NCI-H748 (cell line): ENCODE data around the gene C22orf31.
"Not testable (repeated sequence)": the region's sequence is repeated elsewhere in the genome, so short reads cannot be mapped to it uniquely, and the experiment has no call there.

Experiments
- DNase-seq: peaks from one replicate; lab custom pipeline; 2025; ENCODE audit not compliant: unreplicated experiment; lab: John Stamatoyannopoulos, UW

Gene C22orf31

DNA sequence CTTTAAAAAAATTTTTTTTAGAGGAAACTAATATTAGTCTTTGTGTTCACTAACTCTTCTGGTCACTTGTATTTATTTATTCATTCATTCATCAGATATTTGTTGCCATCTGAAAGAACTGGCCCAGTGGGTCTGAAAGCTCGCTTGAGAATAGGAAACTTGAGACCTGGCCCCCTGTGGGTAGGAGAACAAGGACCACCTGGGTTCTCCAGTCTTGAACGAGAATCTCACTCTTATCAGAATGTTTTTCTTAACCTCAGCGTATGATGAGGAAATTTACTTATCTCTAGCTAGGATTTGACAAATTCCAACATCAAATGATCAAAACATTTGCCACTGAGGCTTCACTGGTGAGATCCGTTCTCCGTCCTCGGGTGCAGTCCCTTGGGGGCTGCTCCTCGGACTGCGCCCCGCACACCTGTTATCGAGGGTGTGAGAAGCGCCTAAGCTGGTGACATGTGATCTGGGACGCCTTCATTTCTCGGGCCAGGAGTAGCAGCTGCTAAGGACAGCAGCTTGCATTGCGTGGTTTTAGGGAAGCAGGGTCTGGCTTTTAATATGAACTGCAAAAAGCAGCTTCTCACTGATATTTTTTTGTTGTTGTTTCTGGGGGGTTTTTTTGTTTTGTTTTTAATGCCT, 6.3 kb downstream of the C22orf31 start:
- no peak for DNase-seq

DNA sequence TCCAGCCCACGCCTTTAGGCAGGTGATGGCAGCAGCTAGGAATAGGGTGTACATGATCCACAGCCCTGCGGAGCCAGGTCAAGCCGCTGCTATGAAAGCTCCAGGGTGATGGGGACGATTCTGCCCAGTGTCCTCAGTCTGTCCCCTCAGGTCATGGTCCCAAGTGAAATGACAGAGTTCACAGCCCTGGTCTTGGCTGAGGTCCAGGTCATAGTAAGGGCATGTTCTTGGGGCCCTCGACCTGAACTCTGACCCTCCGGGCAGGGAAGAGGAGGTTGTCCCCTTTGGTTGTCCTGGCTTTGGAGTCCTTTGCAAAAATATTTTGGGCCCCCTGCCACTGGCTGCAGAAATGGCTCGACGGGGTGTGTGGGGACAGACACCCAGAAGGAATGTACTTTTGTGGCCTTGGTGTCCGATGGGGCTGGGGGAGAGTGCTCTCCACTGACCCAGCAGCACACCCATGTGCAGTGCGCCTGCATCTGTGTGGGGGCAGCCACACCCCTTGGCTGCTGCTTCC, 7.3 kb downstream of the C22orf31 start:
- DNase-seq, result no peak

DNA sequence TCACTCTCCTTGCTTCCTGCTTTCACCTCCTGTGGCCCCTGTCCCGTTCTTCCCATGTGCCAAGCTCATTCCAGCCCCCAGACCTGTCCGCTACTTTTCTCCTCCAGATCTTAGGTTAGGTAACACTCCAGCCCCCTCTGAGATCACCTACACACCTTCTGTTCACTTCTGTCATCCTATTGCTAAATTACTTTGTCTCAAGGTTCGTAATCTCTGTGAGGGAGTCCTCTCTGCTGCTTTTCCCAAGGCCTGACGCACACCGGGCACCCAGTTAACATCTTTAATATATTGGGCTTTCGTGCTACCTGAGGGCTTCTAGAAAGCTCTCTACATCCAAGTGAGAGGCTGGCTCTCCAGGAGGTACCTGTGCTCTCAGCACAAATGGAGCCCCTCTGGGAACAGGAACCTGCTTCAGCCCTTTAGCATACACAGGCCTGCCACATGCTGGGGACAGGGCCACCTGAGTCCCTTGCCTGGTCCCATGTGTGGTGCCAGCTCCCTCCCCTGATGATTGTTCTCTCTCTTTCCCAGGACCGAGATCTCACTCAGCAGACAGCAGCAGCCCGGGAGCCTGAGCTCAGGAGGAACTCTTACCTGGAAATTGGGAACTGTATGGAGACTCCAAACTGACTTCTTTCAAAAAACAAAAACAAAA, 8.5 kb downstream of the C22orf31 start:
- no peak for DNase-seq

DNA sequence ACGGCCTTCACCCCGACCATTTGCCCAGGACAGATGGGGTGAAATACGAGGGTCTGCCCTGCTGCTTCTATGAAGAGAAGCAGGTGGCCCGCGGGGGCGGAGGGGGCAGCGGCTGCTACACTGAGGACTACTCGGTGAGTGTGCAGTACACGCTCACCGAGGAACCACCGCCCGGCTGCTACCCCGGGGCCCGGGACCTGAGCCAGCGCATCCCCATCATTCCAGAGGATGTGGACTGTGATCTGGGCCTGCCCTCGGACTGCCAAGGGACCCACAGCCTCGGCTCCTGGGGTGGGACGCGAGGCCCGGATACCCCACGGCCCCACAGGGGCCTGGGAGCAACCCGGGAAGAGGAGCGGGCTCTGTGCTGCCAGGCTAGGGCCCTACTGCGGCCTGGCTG, 11.2 kb downstream of the C22orf31 start:
- DNase-seq, result no peak

DNA sequence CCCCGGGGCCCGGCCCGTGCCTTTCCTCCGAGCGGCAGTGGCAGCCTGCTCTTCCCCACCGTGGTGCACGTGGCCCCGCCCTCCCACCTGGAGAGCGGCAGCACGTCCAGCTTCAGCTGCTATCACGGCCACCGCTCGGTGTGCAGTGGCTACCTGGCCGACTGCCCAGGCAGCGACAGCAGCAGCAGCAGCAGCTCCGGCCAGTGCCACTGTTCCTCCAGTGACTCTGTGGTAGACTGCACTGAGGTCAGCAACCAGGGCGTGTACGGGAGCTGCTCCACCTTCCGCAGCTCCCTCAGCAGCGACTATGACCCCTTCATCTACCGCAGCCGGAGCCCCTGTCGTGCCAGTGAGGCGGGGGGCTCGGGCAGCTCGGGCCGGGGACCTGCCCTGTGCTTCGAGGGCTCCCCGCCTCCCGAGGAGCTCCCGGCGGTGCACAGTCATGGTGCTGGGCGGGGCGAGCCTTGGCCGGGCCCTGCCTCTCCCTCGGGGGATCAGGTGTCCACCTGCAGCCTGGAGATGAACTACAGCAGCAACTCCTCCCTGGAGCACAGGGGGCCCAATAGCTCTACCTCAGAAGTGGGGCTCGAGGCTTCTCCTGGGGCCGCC, 11.9 kb downstream of the C22orf31 start:
- DNase-seq, result no peak

DNA sequence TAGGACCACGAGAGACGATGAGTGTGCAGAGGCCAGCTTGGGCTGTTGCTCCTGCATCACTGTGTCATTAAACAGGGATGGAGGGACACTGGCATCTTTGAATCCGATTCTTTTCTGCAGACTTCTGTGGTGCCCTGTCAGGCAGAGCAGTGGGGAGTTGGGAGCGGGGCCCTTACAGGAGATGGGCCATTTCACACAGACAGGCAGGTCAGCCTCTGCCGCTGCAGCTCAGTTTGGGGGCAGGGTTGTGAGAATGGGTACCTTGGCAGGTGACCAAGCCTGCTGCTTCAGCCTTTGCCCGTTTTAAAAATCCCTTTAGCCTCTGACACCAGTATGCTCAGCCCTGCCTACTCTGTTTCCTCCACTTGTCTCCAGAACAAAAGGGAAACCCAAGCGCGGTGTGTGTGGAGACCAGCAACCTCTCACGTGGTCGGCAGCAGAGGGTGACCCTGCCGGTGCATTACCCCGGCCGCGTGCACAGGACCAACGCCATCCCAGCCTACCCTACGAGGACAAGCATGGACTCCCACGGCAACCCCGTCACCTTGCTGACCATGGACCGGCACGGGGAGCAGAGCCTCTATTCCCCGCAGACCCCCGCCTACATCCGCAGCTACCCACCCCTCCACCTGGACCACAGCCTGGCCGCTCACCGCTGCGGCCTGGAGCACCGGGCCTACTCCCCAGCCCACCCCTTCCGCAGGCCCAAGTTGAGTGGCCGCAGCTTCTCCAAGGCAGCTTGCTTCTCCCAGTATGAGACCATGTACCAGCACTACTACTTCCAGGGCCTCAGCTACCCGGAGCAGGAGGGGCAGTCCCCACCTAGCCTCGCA, 12.6 kb downstream of the C22orf31 start:
- DNase-seq, result no peak

DNA sequence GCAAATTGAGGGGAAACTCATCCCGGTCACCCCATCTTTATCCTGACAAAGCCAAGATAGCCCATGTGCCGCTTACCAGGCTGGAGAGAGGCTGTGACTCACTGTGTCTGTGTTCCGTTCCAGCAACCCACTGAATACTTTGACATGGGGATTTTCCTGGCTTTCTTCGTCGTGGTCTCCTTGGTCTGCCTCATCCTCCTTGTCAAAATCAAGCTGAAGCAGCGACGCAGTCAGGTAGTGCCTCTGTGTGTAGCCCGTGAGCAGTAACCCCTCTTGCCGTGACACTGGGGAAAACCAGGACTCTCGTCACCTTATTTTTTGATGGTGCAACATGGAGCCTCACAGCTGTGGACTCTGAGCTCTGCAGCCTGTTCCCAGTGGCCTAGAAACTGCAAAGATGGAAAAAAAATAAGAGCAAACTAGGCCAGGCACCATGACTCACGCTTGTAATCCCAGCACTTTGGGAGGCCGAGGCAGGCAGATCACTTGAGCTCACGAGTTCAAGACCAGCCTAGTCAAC, 16.9 kb downstream of the C22orf31 start:
- DNase-seq, result no peak

DNA sequence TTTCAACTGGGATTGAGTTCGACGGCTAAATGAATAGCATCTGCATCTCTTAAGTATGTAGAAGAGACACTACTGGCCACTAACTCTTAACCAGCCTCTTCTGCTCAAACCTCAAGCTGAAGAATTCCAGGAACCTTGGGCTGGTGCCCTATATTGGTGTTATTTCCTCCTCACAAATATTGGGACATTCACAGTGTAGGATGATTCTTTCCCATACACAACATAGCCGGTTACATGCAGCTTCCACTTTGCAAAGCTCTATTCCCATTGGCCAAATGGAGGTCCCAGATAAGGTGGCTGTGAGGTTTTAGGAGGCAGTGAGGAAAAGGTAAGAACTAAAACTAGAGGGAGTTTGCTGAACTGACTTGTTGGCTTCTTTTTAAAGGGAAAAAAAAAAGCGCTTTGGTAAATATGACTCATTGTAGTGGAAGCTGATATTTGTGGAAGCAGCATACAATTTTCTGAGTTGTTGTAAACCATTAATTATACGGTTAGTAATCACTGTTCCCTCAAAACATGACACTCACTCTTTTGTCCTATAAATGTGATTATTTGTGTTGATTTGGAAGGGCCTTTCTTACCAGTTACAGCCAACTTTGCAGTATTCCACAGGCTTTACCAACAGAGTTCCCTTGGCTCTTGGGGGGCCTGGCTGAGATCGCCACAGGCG, 17.6 kb downstream of the C22orf31 start:
- no peak for DNase-seq

DNA sequence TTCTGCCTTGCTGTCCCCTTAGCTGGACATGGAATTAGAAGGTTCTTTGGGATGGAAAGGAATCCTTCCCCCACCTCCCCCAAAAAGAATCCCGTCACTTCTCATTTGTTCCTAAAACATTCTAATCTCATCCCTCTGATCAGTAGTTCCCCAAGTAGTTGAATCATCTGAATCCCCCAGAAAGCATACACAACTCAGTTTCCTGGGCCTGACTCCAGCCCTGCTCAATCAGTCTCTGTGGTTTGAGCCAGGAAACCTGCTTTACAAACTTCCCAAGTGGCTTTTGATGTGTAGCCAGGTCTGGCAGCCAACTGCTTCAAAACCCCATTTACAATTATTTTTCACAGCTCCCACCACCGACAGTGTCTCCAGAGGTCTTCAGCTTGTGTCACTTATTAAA, 20.2 kb downstream of the C22orf31 start:
- no peak for DNase-seq

DNA sequence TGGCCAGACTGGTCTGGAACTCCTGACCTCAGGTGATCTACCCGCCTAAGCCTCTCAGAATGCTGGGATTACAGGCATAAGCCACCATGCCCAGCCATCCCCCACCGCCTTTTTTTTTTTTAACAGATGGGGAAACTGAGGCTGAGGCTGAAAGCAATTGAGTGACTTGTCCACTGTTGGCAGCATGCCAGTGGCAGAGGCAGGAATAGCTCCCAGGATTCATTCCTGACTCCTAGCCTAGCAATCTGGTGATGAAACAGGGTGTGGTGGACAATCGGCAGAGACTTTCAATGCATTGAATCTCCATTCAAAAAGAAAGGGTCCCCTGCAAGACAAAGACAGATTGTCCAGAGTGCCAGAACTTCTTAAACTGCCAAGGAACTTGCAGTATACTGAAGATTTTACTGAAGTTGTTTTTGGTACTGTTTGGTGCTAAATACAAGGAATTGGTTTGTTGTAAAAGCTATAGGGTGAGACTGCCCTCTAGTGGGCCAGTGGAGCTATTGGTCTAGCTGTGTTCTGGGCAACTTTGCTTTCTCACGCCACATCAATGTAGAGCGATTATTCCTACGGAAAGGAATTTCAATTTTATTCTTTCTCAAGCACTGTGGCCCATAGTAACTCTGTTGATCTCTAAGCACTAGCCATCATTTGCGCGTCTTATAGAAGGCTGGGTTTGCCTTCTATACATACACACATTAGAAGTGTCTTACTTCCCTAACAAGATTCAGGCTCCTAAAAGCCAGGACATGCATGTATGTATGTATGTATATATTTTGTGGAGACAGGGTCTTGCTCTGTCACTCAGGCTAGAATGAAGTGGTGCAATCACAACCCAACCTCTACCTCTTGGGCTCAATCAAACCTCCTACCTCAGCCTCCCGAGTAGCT, 21.0 kb downstream of the C22orf31 start:
- peak; percentile 45 for DNase-seq

DNA sequence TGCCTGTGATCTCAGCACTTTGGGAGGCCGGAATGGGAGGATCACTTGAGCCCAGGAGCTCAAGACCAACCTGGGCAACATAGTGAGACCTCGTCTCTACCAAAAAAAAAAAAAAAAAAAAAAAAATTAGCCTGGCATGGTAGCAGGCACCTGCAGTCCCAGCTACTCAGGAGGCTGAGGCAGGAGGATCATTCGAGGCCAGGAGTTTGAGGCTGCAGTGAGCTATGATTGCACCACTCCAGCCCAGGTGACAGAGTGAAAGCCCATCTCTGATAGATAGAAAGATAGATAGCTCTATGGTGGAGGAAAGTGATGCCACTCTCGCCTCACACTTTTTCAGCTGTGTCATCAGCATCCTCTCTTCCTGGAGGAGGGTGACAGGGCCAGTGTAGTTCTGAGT, 21.9 kb downstream of the C22orf31 start:
- not testable (repeated sequence) for DNase-seq

DNA sequence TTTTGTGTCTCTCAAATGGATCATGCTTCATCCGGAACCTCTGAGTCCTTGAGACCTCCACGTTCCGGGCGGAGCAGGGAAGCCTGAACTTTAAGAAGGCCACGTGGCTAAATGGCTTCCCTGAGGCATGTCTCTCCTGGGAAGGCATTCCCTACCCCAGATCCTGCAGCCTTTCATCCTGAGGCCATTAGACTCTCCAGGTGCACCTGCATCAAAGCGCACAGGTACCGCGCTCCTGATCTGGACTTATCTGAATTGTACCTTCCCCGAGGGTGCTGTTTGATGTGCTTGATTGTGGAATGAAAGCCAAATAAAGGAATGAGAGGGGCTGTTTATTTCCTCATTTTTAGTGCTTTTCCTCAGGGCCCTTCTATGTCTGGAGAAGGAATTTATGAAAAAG, 22.5 kb downstream of the C22orf31 start:
- DNase-seq, result no peak

DNA sequence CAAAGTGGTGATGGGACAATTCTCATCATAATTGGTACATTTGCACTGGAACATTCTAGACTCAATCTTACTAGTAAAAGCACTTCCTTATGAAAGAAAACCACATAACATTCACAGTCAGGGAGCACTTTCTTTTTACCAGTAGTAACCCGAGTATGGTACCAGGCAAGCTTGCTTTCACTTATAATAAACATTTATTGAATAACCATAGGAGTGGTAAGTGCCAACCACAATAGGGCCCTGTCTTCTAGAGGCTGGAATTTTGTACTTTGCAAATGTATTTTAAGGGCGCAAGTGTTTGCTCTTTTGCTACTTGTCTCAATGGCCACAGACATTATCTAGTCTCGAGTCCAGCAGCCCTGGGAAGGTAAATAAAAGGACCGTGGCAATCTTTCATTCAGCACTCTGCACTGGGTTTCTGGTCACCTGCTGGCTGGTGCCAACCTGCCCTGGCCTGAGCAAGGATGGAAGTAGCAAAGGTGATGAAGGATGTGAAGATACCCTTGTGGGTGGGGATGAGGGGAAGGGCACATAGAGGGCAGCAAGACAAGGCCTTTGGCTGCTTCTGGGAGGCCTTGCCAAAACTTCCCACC, 24.2 kb downstream of the C22orf31 start:
- DNase-seq, result no peak

DNA sequence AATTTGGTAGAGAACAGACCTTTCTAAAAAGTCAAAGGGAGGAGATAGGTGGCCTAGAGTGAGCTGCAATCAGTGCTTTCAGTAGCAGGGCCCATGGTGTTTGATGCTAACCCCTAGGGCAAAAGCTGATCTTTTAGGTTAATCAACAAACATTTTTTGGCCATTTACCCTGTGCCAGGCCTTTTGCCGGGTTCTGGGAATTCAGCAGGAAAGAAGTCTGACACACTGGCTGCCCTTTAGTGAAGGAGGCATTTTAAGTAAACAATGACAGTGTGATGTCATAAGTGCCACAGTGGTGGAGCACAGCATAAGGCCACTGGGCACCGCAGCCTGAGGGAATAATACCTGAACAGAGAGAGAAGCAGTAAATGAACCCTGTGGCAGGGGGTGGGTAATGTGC, 29.0 kb downstream of the C22orf31 start:
- DNase-seq, result no peak

DNA sequence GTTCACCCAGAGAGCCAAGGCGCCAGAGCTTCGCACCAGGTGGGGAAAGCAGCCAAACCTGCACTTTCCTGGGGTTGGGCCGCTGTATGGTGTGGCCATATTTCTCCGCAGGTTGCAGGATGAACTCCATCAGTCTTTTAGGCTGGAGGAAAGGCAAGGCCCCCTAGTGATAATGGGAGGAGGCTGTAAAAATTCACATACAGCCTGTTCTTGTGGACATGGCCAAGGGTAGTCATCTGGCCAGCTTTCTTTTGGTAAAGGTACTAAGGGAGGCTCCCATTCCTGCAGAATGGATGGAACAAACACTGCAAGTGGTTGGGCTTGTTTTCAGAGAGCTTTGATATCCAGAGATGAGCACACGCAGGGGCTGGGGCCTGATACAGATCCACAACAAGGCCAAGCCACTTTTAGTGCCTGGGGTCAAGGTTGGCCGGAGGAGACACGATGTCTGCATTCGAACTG, 29.6 kb downstream of the C22orf31 start:
- no peak for DNase-seq

DNA sequence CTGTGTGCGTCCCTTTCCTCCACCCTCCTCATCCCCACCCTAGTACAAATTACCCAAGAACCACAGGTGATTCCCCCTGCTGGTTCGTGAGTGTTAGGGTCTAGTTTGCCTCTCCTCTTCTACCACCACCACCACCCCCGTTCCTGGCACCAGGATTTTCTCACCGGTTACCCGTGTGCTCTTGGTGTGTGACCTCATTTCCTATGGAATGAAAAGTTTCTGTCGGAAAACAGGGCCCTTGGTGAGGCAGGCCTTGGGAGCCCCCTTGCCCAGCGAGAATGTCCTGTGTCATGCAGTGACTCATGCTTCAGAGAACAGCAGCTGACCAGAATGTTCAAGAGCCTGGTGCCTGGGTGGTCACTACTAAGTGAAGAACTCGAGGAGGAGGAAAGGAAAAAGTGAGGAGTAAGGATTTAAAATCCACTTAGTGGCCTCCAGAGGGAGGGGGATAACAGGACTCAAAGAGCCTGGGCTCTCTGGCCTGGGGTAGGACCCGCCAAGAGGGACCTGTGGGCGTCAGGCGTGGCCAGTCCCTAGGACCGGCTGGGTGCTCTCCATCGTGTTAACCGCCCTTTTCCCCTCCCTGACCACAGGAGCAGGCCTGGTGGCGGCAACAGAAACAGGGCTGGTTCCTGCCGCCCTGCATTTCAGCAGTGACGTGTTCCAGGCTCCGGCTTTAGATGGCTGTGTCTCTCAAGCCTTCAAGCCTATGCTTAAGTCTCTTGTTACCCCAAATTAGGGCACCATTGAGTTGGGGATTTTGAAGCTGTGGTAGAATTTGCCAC, 30.2 kb downstream of the C22orf31 start:
- DNase-seq, result no peak

DNA sequence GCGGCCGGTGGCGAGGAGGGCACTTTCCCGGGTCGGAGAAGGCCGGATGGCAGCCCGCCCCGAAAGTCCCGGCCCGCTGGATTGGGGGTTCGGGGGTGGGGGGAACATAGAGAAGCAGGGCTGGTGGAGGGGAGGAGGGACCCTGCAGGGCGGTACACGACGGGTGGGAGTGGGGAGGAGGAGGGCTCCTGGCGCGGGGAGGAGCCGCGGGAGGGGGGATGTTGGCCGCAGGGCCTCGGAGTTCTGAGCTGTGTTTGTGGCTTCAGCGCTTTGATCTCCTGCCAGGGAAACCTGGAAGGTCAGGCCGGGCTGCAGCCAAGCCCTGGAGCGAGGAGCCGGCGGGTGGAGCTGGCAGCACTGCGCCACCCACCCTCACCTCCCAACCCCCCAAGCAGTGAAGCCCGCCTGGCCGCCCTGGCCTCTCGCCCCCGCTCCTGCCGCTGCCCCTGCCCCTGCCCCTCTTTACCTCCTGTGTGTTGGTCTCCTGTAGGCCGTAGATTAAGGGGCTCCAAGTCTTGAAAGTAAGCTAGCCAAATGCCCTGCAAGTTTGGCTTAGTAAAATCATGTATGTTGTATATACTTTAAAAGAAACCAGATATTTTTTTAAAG, 30.9 kb downstream of the C22orf31 start:
- DNase-seq, result no peak

DNA sequence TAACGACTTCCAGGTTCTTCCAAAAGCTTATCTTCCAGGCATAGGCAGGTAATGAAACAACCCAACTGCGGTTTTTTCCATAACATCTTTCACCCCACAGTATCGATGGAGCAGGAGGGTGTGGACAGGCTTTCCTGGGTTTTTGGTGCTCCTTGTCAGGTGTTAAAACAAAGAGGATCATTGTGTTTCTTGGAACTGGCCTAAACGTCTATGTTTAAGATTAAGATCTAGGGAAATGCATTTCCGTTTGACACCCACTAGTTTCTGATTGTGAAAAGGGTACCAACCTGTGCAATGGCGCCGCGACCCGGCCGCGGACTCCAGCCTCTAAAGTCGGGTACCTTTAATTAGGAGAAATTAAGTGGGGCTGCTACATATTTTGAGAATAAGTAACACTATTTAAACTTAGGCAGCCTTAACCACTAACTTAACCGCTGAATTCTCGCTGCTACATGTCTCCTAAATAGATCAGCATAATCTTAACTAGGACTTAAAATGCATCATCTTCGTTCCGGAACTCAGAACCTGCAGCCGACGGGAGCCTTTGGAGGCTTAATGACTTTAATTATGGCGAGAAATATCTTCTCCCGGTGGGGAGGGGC, 31.5 kb downstream of the C22orf31 start:
- no peak for DNase-seq
